Measurements from ENCODE around the gene SMOC1.

The SMOC1 gene

GRCh38 chr14:69921052-69921451 is 41.8 kb downstream of the SMOC1 start:
- DNase-seq (no peak), ATAC-seq (replicated peaks) (no peak)
- Mint-ChIP-seq H3K27ac (no peak overlapping the region), H3K27me3 (peaks cover 64 to 66% of the 10 kb centered on the region in 2 donors), H3K4me1 (ENCODE audit: low read depth in 2 of 2) (no peaks in the 10 kb centered on the region), H3K4me3 (no peak overlapping the region), H3K36me3 (ENCODE audit: insufficient read depth) (no peaks in the 10 kb centered on the region), H3K9me3 (no peaks in the 10 kb centered on the region)

DNA sequence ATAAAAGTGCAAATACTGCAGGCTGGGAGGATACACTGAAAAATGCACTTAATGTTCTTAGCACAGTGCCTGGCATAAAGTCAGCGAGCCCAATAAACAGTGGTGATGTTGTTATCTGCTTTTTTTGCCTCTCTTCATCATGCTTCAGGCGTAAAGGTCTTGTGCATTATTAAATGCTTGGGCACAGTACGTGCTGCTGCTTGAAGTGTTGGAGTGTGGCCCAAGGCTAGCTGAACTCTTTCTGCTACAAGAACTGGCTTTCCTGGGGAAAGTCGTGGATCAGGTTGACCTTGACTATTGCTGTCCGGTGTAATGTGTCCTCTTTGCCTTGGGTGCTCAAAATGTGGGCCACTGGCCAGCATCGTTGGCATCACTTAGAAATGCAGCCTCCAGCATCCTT is 43.0 kb downstream of the SMOC1 start:
- H3K9me3 Mint-ChIP-seq: no peaks in the 10 kb centered on the region

GRCh38 chr14:69924201-69924600 is 45.0 kb downstream of the SMOC1 start:
- Mint-ChIP-seq H3K4me3 (no peak overlapping the region), H3K36me3 (ENCODE audit: insufficient read depth) (no peaks in the 10 kb centered on the region), H3K4me1 (ENCODE audit: low read depth in 2 of 2) (no peaks in the 10 kb centered on the region), H3K27ac (no peak overlapping the region), H3K9me3 (no peaks in the 10 kb centered on the region), H3K27me3 (peaks cover 62 to 86% of the 10 kb centered on the region in 2 donors)
- DNase-seq (no peak), ATAC-seq (replicated peaks) (no peak)

More for the DNA sequence above, 43.0 kb downstream of the SMOC1 start:
- ATAC-seq (replicated peaks): no peak
- Mint-ChIP-seq H3K27me3 (peaks cover 58 to 66% of the 10 kb centered on the region in 2 donors), H3K4me3 (no peak overlapping the region), H3K27ac (no peak overlapping the region), H3K36me3 (ENCODE audit: insufficient read depth) (no peaks in the 10 kb centered on the region), H3K4me1 (ENCODE audit: low read depth in 2 of 2) (no peaks in the 10 kb centered on the region)
- DNase-seq: no peak

GRCh38 chr14:69928111-69928523 is 48.9 kb downstream of the SMOC1 start:
- H3K4me3 Mint-ChIP-seq: no peak overlapping the region
- no peak for DNase-seq
- no peaks in the 10 kb centered on the region for H3K9me3 Mint-ChIP-seq
- H3K27ac Mint-ChIP-seq: no peak overlapping the region
- no peaks in the 10 kb centered on the region for H3K36me3 Mint-ChIP-seq (ENCODE audit: insufficient read depth)
- H3K4me1 Mint-ChIP-seq (ENCODE audit: low read depth in 2 of 2): no peaks in the 10 kb centered on the region
- ATAC-seq (replicated peaks): no peak
- peaks cover 54 to 91% of the 10 kb centered on the region in 2 donors for H3K27me3 Mint-ChIP-seq

DNA sequence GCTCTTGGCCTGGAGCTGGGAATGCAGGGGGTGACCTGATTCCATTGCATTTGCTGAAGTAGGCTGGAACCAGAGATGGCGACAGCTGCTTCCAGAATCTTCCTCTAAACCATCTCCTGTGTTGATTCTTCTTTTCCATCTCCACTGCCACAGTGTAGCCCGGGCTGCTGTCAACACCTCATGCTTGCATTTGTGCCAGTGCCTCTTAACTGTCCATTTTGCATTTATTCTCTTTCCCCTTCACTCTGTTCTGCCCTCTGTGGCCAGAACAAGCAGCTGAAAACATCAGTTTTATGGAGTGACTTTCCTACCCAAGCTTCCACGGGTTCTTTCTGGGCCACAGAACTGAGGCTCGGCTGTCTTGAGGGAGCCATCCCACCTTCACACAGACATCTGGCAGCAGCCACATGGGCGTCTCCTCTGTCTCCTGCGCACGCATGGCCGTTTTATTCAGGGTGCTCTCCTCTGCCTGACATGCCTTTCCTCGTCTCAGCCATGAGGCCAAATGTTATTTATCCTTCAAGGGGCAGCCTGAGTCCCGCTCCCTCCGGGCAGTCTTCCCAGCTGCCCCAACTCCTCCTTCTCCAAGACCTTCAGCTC is 51.7 kb downstream of the SMOC1 start:
- no peak overlapping the region for H3K27ac Mint-ChIP-seq
- H3K4me3 Mint-ChIP-seq: no peak overlapping the region
- H3K27me3 Mint-ChIP-seq: peaks cover 35 to 87% of the 10 kb centered on the region in 2 donors
- no peaks in the 10 kb centered on the region for H3K9me3 Mint-ChIP-seq
- no peaks in the 10 kb centered on the region for H3K4me1 Mint-ChIP-seq (ENCODE audit: low read depth in 2 of 2)
- DNase-seq: no peak
- no peak for ATAC-seq (replicated peaks)
- no peaks in the 10 kb centered on the region for H3K36me3 Mint-ChIP-seq (ENCODE audit: insufficient read depth)

DNA sequence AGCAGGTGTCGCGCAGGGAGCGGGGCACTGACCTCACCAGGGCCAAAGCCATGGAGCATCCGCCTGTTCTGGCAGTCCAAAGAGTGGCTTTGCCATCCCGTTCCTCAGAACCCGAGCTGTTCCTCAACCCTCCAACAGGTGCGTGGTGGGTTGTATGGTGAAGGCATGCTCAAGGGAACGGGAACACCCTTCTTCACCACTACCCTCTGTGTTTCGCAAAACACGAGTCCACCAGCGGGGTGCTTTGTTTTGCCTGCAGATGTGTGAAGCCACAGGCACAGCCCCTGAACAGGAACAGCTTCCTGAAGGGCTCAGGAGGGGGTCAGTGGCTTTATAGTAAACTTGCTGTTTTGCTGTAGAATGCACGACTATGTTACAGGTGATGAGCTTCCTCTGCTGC is 52.7 kb downstream of the SMOC1 start:
- no peak overlapping the region for H3K4me3 Mint-ChIP-seq
- H3K27me3 Mint-ChIP-seq: peaks cover 28 to 86% of the 10 kb centered on the region in 2 donors
- H3K27ac Mint-ChIP-seq: no peak overlapping the region
- H3K4me1 Mint-ChIP-seq (ENCODE audit: low read depth in 2 of 2): no peaks in the 10 kb centered on the region
- no peak for ATAC-seq (replicated peaks)
- H3K36me3 Mint-ChIP-seq (ENCODE audit: insufficient read depth): no peaks in the 10 kb centered on the region
- no peaks in the 10 kb centered on the region for H3K9me3 Mint-ChIP-seq
- DNase-seq: no peak

GRCh38 chr14:69932391-69932790 is 53.2 kb downstream of the SMOC1 start:
- H3K27ac Mint-ChIP-seq: no peak overlapping the region
- peaks cover 28 to 86% of the 10 kb centered on the region in 2 donors for H3K27me3 Mint-ChIP-seq
- H3K4me1 Mint-ChIP-seq (ENCODE audit: low read depth in 2 of 2): no peaks in the 10 kb centered on the region
- DNase-seq: no peak
- no peaks in the 10 kb centered on the region for H3K36me3 Mint-ChIP-seq (ENCODE audit: insufficient read depth)
- H3K9me3 Mint-ChIP-seq: no peaks in the 10 kb centered on the region
- H3K4me3 Mint-ChIP-seq: no peak overlapping the region
- ATAC-seq (replicated peaks): no peak

DNA sequence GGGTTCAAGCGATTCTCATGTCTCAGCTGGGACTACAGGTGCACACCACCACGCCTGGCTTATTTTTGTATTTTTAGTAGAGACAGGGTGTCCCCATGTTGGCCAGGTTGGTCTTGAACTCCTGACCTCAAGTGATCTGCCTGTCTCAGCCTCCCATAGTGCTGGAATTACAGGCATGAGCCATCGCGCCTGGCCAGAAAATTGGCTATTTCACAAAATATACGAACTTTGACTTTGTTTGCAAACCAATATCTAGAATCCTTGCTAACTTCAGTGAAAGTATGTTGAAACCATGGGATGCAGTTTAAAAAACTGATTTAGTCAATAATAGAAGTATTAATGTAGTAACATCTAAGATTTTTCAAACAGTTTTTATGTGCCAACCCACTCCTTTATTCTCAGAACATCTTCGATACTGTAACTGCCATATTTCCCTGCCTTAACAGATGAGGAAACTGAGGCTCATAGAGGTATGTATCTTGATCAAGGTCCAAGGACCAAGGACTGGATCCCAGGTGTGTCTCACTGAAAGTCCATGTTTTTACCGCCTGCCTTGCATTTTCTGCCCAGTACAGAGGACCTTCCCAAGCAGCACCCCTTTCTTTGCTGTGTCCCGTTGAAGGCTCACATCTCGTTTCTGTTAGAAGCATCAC is 54.5 kb downstream of the SMOC1 start:
- no peak for ATAC-seq (replicated peaks)
- Mint-ChIP-seq H3K4me3 (no peak overlapping the region), H3K4me1 (ENCODE audit: low read depth in 2 of 2) (no peaks in the 10 kb centered on the region), H3K36me3 (ENCODE audit: insufficient read depth) (no peaks in the 10 kb centered on the region), H3K9me3 (no peaks in the 10 kb centered on the region), H3K27ac (no peak overlapping the region), H3K27me3 (peaks cover 28 to 86% of the 10 kb centered on the region in 2 donors)
- DNase-seq: no peak

DNA sequence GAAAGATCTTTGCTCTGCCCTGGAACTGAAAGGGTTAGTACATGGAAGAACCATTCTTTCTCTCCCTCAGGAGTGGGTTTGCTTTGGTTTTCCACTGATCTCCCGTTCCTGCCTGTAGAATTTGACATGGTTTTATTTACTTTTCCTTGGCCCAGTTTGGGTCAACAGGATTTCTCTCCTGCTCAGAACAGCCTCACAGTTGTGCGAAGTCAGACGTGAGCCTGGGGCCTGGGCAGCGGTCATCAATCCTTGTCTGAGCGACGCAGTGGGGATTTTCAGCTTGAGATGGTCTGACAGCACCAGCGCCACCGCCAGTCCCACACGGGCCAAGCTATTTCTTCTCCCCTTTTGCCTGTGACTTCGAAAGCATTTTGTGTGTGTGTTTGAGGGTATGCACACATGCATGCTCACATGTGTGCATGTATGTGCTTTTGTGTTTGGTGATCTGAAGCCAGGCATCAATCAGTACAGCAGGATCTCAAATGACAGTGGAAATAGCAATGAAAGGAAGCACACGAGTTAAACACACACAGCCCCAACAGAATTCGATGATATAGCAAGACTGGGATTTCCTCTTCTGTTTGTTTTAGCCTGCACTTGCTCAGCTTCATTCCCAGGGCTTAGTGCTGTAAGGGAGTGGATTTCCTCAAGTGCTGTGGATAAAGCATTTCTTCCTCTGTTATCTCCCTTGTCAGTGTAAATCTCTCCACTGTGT is 58.3 kb downstream of the SMOC1 start:
- ATAC-seq (replicated peaks) (no peak), DNase-seq (no peak)
- no peak overlapping the region for H3K4me3 Mint-ChIP-seq
- H3K9me3 Mint-ChIP-seq: no peaks in the 10 kb centered on the region
- H3K27me3 Mint-ChIP-seq: peaks cover 28 to 85% of the 10 kb centered on the region in 2 donors
- no peaks in the 10 kb centered on the region for H3K36me3 Mint-ChIP-seq (ENCODE audit: insufficient read depth)
- no peaks in the 10 kb centered on the region for H3K4me1 Mint-ChIP-seq (ENCODE audit: low read depth in 2 of 2)
- no peak overlapping the region for H3K27ac Mint-ChIP-seq

GRCh38 chr14:69938751-69939150 is 59.5 kb downstream of the SMOC1 start:
- Mint-ChIP-seq H3K27ac (no peak overlapping the region), H3K9me3 (no peaks in the 10 kb centered on the region), H3K27me3 (peaks cover 34 to 91% of the 10 kb centered on the region in 2 donors), H3K4me3 (no peak overlapping the region), H3K4me1 (ENCODE audit: low read depth in 2 of 2) (no peaks in the 10 kb centered on the region), H3K36me3 (ENCODE audit: insufficient read depth) (no peaks in the 10 kb centered on the region)
- ATAC-seq (replicated peaks) (no peak), DNase-seq (no peak)

DNA sequence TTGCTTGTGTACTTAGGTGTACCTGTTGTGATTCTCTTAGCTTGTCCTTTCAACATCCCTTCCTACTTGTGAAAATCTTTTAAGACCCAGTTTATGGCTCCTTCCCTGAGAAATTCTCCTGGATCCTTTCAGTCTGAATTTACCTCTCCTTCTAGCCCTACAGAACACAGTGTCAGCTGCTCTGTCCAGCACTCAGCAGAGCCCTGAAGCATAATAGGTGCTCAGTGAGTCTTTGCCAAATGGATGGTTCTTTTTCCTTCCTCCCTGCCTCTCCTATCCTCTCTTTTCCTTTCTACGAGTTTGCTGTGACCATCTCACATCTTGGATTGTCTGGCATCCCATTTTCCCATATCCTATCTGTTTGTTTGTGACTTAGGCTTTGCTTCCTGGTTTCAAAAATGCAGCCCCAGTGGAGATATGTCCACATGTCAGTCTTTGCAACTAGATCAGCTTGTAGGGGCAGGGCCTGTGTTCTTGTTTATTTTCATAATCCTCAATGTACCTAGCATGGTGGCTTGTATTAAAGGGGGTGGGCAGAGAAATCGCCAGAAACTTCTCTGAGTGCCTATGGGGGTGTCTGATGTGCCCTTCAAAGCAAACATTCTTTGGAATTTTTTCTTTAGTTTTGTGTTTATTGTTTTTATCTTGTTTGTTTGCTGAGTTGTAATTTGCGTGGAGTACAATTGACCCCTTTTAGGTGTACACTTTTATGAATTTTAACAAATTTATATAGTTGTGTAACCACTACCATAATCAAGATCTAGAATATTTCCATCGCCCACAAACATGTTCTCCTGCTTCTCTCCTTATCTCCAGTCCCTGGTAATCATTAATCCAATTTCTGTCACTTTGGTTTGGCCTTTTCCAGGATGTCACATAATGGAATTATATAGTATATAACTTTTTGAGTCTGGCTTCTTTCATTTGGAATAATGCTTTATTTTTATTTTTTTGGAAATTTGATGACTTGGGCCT is 62.8 kb downstream of the SMOC1 start:
- DNase-seq (no peak), ATAC-seq (replicated peaks) (no peak)
- H3K36me3 Mint-ChIP-seq (ENCODE audit: insufficient read depth): no peaks in the 10 kb centered on the region
- peaks cover 3 to 4% of the 10 kb centered on the region in 2 donors for H3K9me3 Mint-ChIP-seq
- no peak overlapping the region for H3K27ac Mint-ChIP-seq
- peaks cover 43 to 68% of the 10 kb centered on the region in 2 donors for H3K27me3 Mint-ChIP-seq
- no peaks in the 10 kb centered on the region for H3K4me1 Mint-ChIP-seq (ENCODE audit: low read depth in 2 of 2)
- no peak overlapping the region for H3K4me3 Mint-ChIP-seq

GRCh38 chr14:69943084-69943780 is 64.0 kb downstream of the SMOC1 start:
- Mint-ChIP-seq H3K4me3 (no peak overlapping the region), H3K4me1 (ENCODE audit: low read depth in 2 of 2) (no peaks in the 10 kb centered on the region), H3K36me3 (ENCODE audit: insufficient read depth) (no peaks in the 10 kb centered on the region), H3K27me3 (peaks cover 46 to 66% of the 10 kb centered on the region in 2 donors), H3K9me3 (peaks cover 3 to 12% of the 10 kb centered on the region in 2 donors), H3K27ac (no peak overlapping the region)
- ATAC-seq (replicated peaks) (no peak), DNase-seq (no peak)

DNA sequence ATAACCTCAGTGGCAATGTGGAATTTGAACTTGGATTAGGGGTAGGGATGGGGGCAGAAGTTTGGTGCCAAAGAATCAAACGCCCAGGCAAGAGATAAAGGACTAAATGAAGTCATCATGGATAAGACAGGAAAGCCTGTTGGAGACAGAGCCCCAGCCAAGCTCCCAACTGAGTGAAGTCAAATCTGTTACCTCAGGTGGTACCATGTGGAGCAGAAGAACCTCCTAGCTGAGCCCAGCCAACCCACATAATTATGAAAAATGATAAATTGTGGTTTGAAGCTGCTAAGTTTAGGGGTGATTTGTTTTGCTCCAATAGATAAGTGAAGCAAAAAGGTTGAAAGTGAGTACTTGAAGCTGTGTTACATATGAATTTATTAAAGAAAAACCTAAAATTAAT is 66.1 kb downstream of the SMOC1 start:
- Mint-ChIP-seq H3K9me3 (peaks cover 3 to 19% of the 10 kb centered on the region in 2 donors), H3K27ac (no peak overlapping the region), H3K27me3 (peaks cover 51 to 65% of the 10 kb centered on the region in 2 donors), H3K36me3 (ENCODE audit: insufficient read depth) (no peaks in the 10 kb centered on the region), H3K4me1 (ENCODE audit: low read depth in 2 of 2) (no peaks in the 10 kb centered on the region), H3K4me3 (no peak overlapping the region)
- no peak for ATAC-seq (replicated peaks)
- DNase-seq: no peak
